ENCODE results near the gene PTPRK. TPM values are rescaled to one million over a fixed set of nuclear protein-coding genes. Genes with fewer than 3 reads are reported as not detected.

Gene PTPRK
- total and polyA plus RNA-seq, 2 of the 8 experiments (the other 6 are each of a cell fraction or from before 2014, with no cell fraction given): 11.4 to 47.3 TPM

DNA sequence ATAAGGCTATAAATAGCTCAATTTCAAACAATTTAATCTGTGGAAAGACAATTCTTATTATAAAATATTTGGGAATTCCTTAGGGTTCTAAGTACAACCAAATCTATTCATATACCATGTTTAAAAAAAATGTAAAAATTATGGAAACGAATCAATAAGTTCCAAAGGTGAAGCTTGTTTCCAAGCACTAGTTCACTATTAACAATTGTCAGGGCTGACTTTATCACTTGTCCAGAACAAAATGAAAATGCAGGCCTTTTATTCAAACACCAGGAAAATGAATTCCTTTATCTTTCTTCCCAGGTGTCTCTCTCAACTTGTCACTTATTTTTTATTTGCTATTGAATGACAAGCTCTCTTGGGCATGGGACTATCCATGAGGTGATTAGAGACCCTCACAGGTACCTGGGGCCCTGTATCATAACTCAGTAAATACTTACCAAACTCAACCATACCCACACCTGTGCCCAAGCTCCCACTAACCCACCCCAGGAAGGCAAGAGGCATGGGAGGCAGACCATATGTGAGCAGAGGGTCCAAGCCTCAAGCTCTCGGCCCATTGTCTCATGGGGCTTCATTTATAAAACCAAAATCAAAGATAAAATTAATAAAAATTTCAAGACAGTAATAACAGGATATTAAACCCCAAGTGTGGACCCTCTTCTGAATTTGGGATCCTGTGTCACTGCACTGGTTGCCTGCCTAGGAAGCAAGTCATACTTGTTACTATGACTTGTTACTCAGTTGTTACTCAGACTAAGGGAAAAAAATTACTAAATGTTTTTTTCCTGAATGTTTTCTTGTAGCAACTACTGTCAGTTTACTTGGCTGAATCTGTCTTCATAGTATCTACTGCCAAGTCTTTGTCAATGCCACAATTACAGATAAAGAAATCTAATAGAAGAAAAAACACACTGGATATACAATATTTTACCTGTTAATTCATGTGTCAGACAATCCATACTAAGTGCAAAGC, 54.7 kb downstream of the PTPRK start (continued):
- TF ChIP-seq YY1 (IDR thresholded peaks at IDR 0.05; ENCODE audit: low read depth, low read length): no peak
- TF ChIP-seq RNF2 (IDR thresholded peaks at IDR 0.05; ENCODE audit: borderline replicate concordance, low read depth, low read length, missing control alignments, poor library complexity, severe bottlenecking): no peak
- TF ChIP-seq TEAD4 (IDR thresholded peaks at IDR 0.05; ENCODE audit: low read depth, low read length): no peak
- no peak for TF ChIP-seq HDAC2 (IDR thresholded peaks at IDR 0.05; ENCODE audit: borderline replicate concordance in 1 of 2, low read depth in 2 of 2, low read length in 2 of 2)
- TF ChIP-seq, protein P1, sequence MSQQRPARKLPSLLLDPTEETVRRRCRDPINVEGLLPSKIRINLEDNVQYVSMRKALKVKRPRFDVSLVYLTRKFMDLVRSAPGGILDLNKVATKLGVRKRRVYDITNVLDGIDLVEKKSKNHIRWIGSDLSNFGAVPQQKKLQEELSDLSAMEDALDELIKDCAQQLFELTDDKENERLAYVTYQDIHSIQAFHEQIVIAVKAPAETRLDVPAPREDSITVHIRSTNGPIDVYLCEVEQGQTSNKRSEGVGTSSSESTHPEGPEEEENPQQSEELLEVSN (IDR thresholded peaks at IDR 0.05): no peak
- no peak for TF ChIP-seq JUN (IDR thresholded peaks at IDR 0.05; ENCODE audit: low read depth, low read length)
- no peak for TF ChIP-seq ASH2L (IDR thresholded peaks at IDR 0.05; ENCODE audit: low read length)
- TF ChIP-seq CHD1 (IDR thresholded peaks at IDR 0.05; ENCODE audit: low read depth, low read length): no peak
- TF ChIP-seq POU5F1 (IDR thresholded peaks at IDR 0.05; ENCODE audit: low read depth, low read length): no peak
- TF ChIP-seq CEBPB (IDR thresholded peaks at IDR 0.05; ENCODE audit: low read depth, low read length): no peak
- TF ChIP-seq TAF7 (optimal IDR thresholded peaks at IDR 0.05; ENCODE audit: borderline replicate concordance, low read depth, low read length): no peak
